GM12892 (cell line): ENCODE measurements around the gene FASTKD3.

ENCODE experiments used
- DNase-seq: peaks from one replicate; pipeline ENCODE4 v3.0.0; 2011; ENCODE audit not compliant: insufficient read length
- FAIRE-seq: peaks from 2 replicates; lab custom pipeline; 2011; peaks lifted over from hg19 to GRCh38; lab: Jason Lieb, UNC
- POLR2A ChIP-seq: IDR thresholded peaks from 2 replicates; pipeline ENCODE4 v1.6.1; 2011; ENCODE audit warnings: low read depth, low read length, control low read depth
- POLR2AphosphoS5 ChIP-seq: IDR thresholded peaks from 2 replicates; pipeline ENCODE4 v1.6.1; 2011; ENCODE audit warnings: low read depth, low read length, control low read depth
- TAF1 ChIP-seq: IDR thresholded peaks from 2 replicates; pipeline ENCODE4 v1.6.1; 2011; ENCODE audit warnings: low read depth, mild to moderate bottlenecking, control low read depth, low read length, borderline replicate concordance

Gene FASTKD3

GRCh38 chr5:7852542-7852941, 16.3 kb downstream of the FASTKD3 start:
- TF ChIP-seq TAF1 = no peak
- no peak for TF ChIP-seq POLR2A
- no peak for TF ChIP-seq POLR2AphosphoS5
- FAIRE-seq (no peak), DNase-seq (no peak)

GRCh38 chr5:7851617-7852289, 17.1 kb downstream of the FASTKD3 start:
- no peak for TF ChIP-seq TAF1
- TF ChIP-seq POLR2AphosphoS5 = no peak
- FAIRE-seq = no peak
- DNase-seq = no peak

- FAIRE-seq (no peak), DNase-seq (no peak)
- TF ChIP-seq TAF1 = no peak
- no peak for TF ChIP-seq POLR2A
- no peak for TF ChIP-seq POLR2AphosphoS5
These were observed 17.6 kb downstream of the FASTKD3 start for GRCh38 chr5:7851240-7851592.

- FAIRE-seq (no peak), DNase-seq (no peak)
- TF ChIP-seq TAF1 (no peak), POLR2A (no peak), POLR2AphosphoS5 (no peak)
These were observed 18.2 kb downstream of the FASTKD3 start, which contains the start of gene CFAP90 for GRCh38 chr5:7850395-7851239. Gene CFAP90, minus strand, starts transcription at chr5:7851133. Its CDS starts 112 bp downstream, at chr5:7851021.

GRCh38 chr5:7849681-7850394, 19.0 kb downstream of the FASTKD3 start:
- TF ChIP-seq POLR2A (no peak), POLR2AphosphoS5 (no peak), TAF1 (no peak)
- FAIRE-seq = no peak

GRCh38 chr5:7848296-7848695, 20.5 kb downstream of the FASTKD3 start:
- FAIRE-seq = no peak
- TF ChIP-seq POLR2A = no peak
- no peak for TF ChIP-seq TAF1
- TF ChIP-seq POLR2AphosphoS5 = no peak

More at GRCh38 chr5:7849681-7850394, 19.0 kb downstream of the FASTKD3 start:
- no peak for DNase-seq

GRCh38 chr5:7846327-7846726, 22.5 kb downstream of the FASTKD3 start:
- TF ChIP-seq TAF1 (no peak), POLR2AphosphoS5 (no peak), POLR2A (no peak)
- no peak for FAIRE-seq
- no peak for DNase-seq

More at GRCh38 chr5:7848296-7848695, 20.5 kb downstream of the FASTKD3 start:
- no peak for DNase-seq

GRCh38 chr5:7845557-7845956, 23.3 kb downstream of the FASTKD3 start:
- no peak for FAIRE-seq
- no peak for TF ChIP-seq POLR2A
- TF ChIP-seq POLR2AphosphoS5 = no peak
- no peak for TF ChIP-seq TAF1

GRCh38 chr5:7844901-7845300, 23.9 kb downstream of the FASTKD3 start:
- TF ChIP-seq POLR2AphosphoS5 (no peak), TAF1 (no peak), POLR2A (no peak)
- DNase-seq = no peak
- FAIRE-seq = no peak

More at GRCh38 chr5:7845557-7845956, 23.3 kb downstream of the FASTKD3 start:
- DNase-seq = no peak

GRCh38 chr5:7842531-7842930, 26.3 kb downstream of the FASTKD3 start:
- no peak for FAIRE-seq
- TF ChIP-seq POLR2A (no peak), TAF1 (no peak), POLR2AphosphoS5 (no peak)
- no peak for DNase-seq

- FAIRE-seq = no peak
- TF ChIP-seq POLR2A (no peak), TAF1 (no peak), POLR2AphosphoS5 (no peak)
These were observed 31.4 kb downstream of the FASTKD3 start for GRCh38 chr5:7837403-7837802.

GRCh38 chr5:7834982-7835381, 33.8 kb downstream of the FASTKD3 start:
- FAIRE-seq (no peak), DNase-seq (no peak)
- TF ChIP-seq TAF1 = no peak
- no peak for TF ChIP-seq POLR2AphosphoS5
- no peak for TF ChIP-seq POLR2A

More at GRCh38 chr5:7837403-7837802, 31.4 kb downstream of the FASTKD3 start:
- DNase-seq = no peak
